GM18858 (cell line): Measurements from ENCODE around the gene RBBP9.
"Not testable (repeated sequence)": the region's sequence is repeated elsewhere in the genome, so short reads cannot be mapped to it uniquely, and the experiment has no call there.

ENCODE experiments used
- ATAC-seq: cut with Tn5 transposase; IDR thresholded peaks from one replicate; pipeline ENCODE4 v1.9.1; 2021; ENCODE audit not compliant: unreplicated experiment

RBBP9 gene

DNA sequence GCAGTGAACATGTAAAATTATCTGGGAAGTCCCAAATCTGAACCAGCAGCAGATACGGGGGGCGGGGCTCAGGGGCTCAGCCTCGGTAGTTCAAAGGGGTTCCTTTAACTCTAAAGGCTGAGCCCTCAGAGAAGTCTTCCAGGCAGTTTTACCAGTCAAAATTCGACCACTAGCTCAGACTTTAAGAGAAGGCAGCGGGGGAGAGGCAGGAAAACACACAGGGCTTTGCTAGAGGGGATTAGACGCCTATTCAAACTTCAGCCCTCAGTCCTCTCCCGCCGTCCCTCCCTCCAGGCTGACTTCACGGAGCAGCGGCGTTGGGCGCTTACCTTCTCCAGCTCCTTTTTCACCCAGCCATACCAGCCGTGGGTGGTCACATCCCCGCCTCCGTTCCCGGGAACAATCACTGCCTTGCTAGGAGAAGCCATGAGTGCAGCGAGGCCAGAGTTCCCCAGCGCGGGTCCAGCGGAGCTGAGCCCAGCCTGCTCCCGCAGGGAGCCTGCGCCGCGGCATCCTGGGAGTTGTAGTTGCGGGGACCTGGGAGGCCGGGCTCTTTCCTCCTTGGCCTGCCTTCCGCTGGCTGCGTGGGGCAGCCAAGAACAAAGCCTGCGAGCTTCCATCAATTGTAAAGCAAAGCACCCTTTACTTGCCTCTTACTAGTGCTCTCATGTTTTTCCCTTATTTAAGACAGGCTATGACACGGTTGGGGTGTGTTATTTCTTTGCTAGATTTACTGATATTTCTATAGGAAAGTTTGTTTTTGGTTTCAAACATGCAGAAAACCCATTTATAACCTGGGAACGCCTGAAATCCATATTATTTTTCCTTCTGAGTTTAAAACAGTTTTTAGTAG is at the start of gene RBBP9:
Gene RBBP9, minus strand, starts transcription at position 486 of the 853 bp plus-strand sequence. Its CDS starts 58 bp downstream, at position 428.
- ATAC-seq, result peak; percentile 93

DNA sequence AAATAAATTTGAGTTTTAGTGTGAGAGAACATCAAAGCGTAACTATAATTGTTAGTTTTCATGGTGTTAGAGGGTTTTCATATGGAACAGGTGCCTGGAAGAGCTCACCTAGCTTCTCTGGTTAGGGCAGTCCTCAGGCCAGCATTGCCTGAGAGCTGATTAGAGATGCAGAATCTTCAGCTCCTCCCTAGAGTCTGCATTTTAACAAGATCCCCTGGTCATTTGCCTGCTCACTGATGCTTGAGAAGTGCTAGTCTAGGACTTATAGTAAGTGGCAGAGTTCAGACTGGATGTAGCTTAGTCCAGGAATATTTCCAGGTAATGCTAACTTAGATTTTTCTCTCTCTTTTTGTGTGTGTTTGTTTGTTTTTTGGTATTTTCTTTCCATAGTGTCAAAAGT is 48.5 kb upstream of the RBBP9 start:
- no peak for ATAC-seq

DNA sequence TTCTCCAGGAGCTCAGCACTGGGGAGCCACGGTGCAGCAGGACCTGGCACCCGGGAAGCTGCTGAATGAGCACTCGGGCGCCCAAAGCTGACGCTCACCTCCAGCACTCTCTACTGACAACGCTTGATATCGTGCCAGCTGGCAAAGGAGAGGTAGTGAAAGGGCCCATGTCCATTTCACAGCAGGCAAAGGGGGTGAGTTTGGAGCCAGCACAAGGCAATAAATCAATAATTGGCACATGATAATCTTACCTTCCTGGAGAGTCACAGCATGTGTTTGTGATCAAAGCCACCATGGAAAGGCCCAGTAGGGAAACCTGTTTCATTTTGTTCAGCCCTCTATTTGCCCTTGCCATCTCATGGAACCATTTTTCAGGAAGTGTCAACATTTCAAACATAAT is 46.9 kb upstream of the RBBP9 start:
- no peak for ATAC-seq

DNA sequence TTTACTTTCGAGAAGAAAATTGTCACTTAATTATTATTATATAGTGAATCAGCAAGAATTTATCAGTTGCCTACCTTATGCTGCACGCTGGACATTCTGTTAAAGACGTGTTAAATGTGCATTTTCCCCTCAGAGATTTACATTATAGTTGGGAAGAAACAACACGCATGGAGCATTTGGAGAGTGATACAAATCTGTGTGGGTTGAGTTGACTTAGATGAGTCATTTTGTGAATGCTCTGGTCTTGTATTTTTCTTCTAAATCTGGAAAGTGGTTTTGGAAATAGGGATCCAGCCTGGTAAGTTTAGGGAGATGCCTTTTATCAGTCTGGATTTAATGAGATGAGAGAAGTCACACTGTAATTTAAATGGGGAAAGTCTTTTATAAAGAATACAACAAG is 46.2 kb upstream of the RBBP9 start:
- no peak for ATAC-seq

DNA sequence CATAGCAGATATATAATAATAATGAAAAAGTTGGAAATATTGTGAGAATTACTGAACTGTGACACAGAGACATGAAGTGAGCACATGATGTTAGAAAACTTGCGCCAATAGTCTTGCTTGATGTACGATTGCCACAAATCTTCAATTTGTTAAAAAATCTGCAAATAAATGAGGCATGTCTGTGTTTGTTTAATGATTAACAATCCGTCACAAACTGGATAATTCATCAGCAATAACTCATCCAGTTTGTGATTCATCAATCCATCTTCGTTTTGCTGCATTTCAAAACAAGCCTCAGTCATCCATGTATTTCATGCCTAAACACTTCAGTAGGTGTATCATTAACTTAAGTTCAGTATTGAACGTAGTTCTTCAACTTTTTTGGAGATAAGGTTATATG is 44.7 kb upstream of the RBBP9 start:
- ATAC-seq, result no peak

DNA sequence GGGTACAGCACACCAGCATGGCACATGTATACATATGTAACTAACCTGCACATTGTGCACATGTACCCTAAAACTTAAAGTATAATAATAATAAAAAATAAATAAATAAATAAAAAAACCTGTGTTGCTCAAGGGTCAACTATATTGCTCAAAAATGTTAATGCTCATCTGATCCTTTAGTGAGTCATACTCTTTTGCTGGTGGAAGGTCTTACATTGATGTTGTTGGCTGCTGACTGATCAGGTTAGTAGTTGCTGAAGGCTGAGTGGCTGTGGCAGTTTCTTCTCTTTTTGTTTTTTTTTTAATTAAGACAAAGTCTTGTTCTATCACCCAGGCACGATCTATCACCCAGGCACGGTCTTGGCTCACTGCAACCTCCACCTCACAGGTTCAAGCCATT is 40.6 kb upstream of the RBBP9 start:
- ATAC-seq, result no peak

DNA sequence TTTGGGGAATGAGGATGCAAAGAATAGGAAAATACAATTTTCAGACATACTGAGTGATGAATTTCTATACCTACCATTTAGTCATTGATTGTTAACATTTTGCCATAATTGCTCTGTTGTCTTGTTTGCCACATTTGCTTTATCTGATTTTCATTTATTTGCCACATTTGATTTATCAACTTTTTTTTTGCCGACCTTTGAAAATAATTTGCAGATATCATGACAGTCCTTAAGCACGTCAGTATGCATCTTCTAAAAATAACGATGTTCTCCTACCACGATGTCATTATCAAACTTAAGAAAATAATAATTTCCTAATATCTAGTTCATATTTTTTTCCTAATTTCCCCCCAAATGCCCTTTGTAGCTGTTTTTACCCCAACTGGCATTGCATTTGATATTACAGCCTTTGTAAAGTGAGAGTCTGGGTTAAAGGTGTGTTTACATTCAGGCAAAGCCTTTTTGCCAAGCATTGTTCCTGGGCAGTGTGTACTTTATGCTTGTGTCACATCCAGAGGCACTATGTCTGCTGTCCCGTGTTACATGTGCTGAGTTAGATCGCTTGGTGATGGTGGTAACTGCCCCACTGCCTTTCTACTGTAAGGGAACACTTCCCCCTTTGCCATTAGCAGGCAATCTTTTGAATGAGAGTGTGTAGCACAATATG is 37.1 kb upstream of the RBBP9 start:
- no peak for ATAC-seq

DNA sequence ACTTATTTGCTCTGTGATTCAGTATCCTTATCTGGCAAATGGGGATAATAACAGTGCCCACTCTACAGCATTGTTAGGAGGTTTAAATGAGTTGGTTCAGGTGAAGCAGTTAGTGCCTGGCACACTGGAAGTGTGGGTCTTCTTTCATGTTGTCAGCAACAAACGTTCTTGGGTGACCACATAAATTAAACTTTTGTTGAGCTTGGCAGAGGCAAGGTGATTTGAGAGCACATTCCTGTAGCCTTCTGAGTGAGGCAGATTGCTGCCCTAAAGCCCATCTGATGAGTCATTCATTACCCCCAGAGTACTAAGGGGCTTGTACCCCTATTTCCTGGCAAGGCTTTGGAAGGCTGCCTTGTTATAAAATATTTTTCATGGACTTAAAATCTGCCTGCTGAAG is 36.5 kb upstream of the RBBP9 start:
- no peak for ATAC-seq

DNA sequence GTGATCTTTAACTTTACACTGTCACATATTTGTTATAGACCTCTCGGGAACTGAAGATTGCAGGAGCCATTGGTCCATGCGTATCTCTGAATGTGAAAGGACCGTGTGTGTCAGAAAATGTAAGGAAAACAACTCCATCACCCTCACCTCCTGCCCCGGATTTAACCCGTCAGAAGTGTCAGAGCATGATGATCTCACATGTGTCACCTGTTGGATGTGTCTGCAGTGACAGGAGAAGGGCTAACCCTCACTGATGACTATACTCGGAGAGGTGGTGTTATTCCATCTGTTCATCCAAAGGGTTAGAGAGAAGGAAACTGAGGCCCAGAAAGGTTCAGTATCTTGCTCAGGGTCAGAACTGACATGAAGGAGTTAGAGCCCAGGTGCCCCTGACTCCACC is 35.6 kb upstream of the RBBP9 start:
- ATAC-seq, result no peak

DNA sequence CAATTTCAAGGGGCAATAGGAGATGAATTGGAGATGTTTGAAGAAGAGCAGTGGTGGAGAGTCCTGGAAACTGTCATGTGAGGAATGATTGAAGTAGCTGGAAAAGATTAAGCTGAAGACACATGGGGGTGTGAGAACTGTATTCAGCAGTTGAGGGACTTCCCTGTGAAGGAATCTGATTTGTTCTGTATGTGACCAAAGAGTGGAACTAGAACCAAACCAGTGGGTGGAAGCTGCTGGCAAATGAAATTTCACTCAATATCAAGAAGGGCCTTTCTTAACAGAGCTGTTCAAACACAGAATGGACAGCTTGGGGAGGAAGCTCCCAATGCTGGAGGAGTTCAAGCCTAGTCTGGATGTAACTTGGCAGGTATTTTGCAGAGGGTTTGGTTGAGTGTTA is 32.0 kb upstream of the RBBP9 start:
- no peak for ATAC-seq

DNA sequence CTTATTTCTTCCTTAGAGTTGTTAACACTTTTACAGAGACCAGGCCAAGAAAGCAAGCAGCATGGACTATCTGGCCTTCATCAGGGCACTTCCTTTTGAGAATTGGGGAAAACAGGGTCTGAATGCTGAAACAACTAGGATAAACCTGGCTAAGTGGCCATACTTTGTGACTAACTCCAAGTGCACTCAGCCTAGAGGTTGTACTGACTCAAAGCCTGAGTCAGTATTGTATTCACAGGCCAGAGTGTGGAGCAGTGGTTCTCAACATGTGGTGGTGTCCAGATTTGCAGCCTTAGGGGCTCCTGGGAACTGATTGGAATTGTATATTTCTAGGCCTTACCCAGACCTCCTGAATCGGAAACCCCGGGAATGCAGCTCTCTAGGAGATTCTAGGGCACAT is 30.8 kb upstream of the RBBP9 start:
- no peak for ATAC-seq

DNA sequence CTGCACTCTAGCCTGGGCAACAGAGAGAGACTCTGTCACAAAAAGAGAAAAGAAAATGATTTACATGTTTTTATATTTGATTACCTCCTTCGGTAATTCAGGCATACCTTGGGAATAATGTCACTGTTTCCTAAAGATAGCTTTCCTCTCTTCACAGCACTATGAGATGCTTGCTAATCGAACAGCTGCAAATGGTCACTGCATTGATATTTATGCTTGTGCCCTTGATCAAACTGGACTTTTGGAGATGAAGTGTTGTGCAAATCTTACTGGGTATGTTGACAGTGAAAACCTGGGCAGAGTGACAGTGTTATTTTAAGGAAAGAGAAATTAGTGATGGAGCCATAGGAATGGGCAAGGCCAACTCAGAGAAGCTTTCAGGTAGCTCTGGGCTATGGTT is 30.3 kb upstream of the RBBP9 start:
- ATAC-seq, result no peak

DNA sequence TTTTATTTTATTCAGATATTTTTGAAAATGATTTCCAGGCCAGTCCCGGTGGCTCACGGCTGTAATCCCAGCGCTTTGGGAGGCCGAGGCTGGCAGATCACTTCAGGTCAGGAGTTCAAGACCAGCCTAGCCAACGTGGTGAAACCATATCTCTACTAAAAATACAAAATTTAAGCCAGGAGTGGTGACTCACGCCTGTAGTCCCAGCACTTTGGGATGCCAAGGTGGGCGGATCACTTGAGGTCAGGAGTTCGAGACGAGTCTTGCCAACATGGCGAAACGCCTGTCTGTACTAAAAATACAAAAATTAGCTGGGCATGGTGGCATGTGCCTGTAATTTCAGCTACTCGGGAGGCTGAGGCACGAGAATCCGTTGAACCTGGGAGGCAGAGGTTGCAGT is 29.7 kb upstream of the RBBP9 start:
- not testable (repeated sequence) for ATAC-seq

DNA sequence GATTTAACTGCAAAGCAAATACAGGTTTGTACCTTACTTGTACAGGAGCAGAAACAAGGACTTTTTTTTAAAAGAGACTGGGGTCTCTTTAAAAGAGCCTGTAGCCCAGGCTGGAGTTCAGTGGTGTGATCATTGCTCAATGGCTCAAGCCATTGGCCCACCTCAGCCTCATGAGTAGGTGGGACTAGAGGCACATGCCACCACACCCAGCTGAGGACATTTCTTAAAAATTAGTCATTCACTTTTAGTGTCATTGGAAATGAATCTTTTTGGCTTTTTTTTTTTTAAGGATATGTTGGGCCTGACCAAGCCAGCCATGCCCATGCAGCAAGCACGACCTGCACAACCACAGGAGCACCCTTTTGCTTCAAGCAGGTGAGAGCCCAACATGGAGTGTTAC is 27.6 kb upstream of the RBBP9 start:
- no peak for ATAC-seq

DNA sequence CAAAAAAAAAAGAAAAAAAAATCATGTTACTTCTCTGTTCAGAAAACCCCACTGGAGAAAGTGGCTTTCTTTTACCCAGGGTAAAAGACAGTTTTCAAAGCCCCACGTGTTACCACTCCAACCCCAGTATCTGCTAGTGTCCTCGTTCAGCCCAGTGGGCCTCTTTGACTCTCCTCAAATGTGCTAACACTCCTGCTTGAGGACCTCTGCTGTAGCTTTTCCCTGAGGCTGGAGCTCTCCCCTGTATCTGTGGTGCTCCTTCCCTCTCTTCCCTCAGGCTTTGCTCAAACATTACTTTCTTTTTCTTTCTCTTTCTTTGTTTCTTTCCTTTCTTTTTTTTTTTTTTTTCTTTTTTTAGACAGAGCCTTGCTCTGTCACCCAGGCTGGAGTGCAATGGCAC is 26.0 kb upstream of the RBBP9 start:
- no peak for ATAC-seq

DNA sequence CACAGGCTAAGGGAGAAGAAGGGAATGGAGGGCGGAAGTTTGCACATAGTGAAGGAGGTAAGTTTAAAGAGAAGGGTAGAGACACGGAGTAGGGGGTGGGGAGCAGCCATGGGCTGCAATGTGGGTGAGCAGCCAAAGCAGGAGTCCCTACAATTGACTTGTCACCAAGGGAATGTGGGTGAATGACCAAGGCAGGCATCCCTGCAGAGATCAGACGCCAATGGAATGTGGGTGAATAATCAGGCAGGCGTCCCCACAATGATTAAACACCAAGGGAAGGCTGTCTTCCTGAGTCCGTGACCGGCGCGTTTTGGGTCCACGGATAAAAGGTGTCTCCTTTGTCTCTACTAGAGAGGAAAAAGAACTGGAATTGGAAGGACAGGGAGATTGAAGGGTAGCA is 25.0 kb upstream of the RBBP9 start:
- ATAC-seq, result not testable (repeated sequence)

DNA sequence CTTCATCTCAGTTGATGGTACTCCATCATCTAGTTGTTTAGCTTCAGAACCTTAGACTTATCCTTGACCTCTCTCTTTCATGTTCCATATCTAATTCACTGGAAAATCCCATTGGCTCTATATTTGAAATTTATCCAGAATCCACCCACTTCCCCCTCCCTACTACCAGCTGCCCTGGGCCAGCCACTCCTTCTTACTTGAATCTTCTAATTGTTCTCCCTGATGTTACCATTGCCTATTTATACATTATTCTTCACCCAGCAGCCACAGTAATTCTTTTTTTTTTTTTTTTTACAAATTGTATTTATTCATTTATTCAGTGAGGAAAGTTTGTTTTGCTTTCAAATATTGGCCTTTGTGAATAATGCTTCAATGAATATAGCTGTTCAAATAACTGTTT is 18.9 kb upstream of the RBBP9 start:
- no peak for ATAC-seq

DNA sequence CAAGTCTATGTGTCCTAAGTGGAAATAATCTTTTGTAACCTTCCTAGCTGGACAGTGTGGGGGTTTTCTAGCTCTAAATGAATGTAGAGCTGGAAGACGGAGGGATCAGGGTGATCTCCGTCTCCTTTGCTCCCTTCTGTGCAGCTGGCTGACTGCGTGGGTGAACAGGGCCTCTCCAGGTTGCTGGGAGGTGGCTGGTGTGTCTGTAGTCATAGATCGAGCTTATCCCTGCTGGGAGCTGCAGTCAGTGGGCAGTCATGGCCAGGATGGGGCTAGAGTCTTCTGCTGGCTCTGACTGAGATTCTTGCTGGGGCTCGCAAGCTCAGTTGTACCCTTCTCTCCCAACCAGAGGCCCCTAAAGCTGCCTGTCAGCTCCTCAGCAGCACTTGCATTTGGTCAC is 17.1 kb upstream of the RBBP9 start:
- no peak for ATAC-seq

DNA sequence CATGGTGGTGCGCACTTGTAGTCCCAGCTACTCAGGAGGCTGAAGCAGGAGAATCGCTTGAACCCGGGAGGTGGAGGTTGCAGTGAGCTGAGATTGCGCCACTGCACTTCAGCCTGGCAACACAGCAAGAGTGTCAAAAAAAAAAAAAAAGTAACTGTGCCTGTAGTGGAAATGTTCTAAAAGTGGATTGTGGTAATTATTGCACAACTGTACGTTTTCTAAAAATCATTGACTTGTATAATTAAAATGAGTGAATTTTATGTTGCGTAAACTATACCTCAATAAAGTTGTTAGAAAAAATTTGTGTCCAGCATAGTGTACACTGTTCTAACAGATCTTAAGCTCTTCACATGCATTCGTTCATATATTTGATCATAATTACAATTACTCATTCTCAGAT is 16.2 kb upstream of the RBBP9 start:
- ATAC-seq, result no peak

DNA sequence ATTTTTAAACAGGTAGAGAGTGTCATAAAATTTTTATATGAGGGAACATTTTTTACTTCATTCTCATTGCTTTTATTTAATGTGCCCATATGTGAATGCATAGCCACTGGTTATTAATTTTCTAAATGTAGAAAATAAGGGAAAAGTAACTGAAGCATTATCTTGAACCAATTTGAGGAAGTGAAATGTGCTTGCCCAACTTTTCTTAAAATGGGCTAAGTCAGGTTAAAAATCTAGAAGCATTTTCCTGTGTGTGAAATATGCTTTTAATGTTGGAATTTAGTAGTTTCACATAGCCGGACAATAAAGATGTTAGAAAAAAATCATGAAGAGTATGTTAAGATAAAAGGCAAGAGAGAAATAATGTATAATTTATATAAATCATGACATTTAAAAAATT is 14.5 kb upstream of the RBBP9 start:
- no peak for ATAC-seq

DNA sequence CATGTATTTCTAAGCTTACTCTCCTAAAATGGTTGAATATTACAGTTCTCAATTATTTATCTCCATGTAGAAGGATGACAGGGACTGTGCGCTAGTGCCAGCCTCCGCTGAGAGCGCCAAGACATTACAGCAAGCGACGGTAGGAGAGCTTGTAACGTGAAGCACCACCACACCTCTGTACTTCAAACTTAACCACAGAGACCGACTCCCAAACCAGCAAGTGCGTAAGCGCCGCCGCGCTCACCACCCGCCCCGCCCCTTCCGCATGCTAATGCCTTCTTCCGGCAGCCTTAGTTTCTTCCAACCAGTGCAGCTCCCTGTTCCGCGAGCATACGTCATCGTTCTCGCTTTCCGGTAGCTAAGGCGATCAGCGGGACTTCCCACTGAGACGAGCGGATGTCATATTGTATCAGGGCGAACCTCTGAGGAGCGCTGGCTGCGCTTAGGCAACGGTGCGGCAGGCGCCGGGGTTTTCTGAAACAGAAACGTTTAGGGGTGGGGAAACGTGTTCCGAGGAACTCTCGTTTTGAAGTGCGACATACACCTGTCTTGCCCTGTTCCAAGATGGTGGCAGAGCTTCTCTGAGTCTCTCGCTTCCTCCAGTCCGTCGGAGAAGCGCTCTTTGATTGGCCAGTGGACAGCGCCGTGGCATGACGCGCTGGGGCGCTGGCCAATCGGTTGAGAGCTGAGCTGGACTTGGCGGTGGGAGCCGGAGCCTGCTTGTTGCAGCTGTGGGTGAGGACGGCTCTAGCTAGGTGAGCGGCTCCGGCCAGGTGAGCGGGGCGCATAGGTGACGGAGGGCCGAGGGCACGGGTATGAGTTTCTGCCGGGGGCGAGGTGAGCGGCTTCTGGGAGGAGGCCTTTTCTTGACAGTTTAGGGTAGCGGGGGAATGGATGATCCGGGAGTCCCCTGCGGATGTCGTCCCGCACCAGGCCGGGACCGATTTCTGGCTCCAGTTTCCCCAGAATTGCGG is 10.5 kb upstream of the RBBP9 start, which contains the start of gene SEC23B:
Gene SEC23B, plus strand, starts transcription at position 723 of the 974 bp plus-strand sequence. CDS start 2,896 bp downstream, outside the sequence.
- peak; percentile 87 for ATAC-seq
